HG03442 (cell line): ENCODE data around the gene POTEJ.
"Not testable (repeated sequence)": the region's sequence is repeated elsewhere in the genome, so short reads cannot be mapped to it uniquely, and the experiment has no call there.

Experiments
- ATAC-seq: cut with Tn5 transposase; IDR thresholded peaks from one replicate; pipeline ENCODE4 v1.9.1; 2021; ENCODE audit warnings: mild to moderate bottlenecking, moderate library complexity; ENCODE audit not compliant: unreplicated experiment

The POTEJ gene

DNA sequence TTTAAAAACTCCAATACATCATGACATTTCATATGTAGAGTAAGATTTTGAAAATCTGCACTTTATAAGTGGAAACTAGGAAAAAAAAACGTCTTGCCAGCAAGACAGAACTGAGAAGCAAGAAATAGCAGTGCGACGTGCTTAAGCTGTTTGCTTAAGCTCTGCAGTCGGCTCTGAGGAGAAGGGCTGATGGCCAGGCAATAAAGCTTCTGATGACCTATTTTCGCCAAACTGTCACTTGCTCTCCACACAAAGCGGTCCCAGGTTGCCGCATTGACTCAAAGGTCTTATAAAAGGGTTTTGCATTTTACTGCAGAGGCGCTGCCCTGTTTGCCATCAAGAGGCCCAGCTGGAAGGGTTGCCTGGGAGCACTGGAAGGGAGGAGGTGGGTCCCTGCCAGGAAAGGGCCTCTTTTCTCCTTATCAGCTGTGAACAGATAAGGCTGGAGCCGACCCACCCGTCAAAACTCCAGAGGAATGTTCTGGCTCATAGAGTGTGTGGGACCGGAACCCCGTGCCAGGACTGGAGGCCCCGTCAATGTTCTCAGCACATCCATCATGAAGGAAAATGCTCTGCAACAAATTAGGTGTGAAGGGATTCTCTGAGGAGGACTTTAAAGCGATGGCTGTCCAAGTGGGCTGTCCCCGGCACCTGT lies 9.5 kb upstream of the POTEJ start:
- not testable (repeated sequence) for ATAC-seq

DNA sequence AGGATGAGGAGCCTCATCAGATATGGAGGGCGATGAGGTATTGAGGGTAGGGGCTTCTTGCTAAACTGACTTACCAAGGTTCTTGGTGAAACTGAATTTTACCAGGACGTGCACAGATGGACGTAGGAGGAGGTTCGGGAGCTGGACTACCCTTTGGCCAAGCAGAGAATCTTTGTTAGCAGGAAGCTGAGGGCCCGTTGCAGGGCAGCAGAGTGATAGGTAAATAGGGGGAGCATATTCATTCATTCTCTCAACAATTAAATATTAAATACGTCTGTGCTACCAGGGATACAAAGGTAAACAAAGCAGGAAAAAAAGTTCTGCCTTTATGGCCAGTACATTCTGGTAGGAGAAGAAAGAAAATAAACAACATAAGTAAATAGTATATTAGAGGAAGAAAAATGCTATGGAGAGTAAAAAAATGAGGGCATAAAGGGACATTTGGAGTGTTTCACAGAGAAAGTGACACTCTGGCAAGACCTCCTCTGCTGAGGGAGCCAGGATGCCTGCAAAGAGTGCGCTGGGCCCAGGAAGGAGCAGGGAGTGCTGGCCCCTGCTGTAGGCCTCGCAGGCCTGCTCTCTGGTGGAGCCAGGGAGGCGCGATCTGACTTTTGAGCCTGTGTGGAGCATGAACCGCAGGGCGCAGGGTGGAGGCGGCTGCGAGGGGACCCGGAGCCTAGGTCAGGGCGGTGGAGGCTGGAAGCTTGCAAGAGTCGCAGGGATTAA lies 2.8 kb upstream of the POTEJ start:
- ATAC-seq, result not testable (repeated sequence)

DNA sequence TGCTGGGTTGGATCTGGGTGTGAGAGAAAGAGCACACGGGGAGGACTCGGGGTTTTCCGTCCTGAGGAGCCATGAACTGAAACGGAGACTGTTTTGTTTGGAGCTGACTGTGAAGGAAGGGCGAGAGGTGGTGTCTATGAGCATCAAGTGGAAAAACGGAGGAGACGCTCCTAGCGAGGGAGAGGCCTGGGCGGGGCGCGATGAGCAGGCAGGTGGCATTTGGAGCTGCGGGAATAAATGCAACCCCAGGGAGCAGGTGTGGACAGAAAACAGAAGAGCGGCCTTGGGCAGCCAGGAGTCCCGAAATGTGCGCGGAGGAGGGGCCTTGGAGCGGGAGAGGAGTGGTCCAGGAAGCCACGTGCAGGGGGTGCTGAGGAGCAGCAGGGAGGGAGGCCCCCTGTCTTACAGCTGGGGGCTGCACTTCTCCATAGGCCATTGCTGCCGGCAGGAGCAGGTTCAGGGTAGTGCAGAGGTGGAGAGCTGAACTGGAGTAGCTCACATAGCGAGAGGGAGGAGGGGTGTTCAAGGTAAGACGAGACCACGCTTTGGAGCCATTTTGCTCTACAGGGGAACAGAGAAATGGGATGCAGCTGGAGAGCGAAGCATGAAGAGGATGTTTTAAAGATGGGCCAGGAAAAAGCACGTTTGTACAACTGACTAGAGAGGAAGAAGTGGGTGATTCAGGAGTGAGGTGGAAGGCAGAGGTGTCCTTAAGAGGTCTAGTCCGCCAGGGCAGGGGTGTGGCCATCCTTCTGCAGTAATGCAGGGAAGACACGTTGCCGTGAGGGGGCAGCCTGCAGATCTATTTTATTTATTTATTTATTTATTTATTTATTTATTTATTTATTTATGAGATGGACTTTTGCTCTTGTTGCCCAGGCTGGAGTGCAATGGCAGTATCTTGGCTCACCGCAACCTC lies 2.0 kb upstream of the POTEJ start:
- ATAC-seq, result not testable (repeated sequence)

DNA sequence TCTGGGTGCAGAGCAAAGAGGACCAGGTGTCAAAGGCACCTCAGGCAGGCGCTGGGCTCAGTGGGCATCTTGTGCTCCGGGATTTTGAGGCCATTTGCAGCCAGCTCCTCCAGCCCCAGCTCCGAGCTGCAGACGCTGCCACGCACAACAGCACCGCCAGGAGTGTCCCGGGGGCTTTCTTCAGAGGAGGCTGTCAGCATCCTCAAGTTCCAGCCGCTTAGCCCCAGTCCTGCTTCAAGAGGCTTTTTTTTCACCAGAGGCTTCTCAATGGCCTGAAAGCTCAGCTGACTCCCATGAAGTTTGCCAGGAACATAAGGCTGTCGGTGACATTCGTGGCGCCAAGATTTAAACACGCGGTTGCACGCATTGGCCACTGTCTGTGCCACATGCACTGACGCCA lies 754 bp upstream of the POTEJ start:
- ATAC-seq, result not testable (repeated sequence)

DNA sequence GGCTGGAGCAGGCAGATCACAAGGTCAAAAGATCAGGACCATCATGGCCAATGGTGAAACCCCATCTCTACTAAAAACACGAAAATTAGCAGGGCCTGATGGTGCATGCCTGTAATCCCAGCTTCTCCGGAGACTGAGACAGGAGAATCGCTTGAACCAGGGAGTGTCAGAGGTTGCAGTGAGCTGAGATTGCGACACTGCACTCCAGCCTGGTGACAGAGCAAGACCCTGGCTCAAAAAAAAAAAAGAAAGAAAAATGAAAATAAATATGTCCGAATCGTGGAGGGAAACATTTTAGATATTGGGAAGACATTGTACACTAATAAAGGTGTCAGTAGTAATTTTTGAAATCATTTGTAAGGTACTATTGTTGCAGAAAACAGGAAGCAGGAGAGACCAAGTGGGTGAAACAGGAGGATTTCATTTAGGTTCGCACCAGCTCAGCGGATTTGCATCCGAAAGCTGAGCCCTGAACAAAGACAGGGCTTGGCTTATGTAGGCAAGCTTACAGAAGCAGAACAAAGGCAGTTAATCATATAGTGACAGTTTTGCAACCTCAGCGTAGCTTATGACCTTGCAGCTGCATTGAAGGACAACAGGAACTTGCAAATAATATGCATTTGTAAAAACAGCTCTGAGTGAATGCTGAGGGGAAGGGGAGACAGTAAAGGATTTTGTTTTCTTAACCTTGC lies 17.7 kb downstream of the POTEJ start:
- ATAC-seq, result not testable (repeated sequence)

DNA sequence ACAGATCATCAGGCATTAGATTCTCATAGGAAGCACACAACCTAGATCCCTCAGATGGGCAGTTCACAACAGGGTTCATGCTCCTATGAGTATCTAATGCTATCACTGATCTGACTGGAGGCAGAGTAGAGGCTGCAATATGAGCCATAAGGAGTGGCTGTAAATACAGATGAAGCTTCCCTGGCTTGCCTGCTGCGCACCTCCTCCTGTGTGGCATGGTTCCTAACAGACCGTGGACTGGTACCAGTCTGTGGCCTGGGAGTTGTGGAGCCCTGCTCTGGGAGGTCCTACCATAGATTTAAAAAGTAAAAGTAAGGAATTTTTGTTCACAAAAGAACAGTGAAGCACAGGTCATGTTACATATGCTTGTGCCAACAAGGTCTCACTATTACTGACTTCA lies 27.7 kb downstream of the POTEJ start:
- ATAC-seq, result not testable (repeated sequence)

DNA sequence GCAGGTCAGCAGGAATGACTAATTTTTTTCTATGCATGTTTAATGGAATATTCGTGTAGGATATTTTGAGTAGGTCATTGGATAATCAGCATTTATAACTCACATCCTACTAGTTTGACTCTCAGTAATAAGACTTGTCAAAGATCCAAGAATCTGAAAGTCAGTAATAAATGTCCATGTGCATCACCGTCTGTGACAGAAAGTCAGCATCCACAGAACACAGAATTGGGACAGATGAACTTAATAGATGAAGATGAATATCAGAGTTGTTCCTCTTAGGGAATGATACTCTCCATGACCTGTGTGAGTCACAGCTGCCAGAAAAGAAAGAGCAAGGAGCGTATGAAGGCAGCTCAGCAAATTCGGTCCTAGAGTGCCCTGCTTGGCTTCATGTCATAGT lies 30.4 kb downstream of the POTEJ start:
- not testable (repeated sequence) for ATAC-seq

DNA sequence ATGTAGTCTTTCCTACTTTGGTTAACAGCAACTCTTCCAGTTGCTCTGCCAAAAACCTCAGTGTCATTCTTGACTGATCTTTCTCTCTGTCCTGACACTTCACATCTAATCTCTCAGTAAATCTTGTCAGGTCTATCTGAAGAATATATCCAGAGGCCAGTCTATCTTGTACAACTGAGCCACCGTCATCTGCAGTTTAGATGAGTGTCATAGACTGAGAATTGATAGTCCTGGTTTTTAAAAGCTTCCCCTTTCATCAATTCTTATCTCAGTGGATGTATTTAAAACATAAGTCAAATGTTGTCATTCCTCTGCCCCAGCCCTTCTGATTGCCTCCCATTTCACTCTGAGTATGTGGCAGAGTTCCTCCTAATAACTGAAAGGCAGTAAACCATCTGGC lies 38.0 kb downstream of the POTEJ start:
- not testable (repeated sequence) for ATAC-seq

DNA sequence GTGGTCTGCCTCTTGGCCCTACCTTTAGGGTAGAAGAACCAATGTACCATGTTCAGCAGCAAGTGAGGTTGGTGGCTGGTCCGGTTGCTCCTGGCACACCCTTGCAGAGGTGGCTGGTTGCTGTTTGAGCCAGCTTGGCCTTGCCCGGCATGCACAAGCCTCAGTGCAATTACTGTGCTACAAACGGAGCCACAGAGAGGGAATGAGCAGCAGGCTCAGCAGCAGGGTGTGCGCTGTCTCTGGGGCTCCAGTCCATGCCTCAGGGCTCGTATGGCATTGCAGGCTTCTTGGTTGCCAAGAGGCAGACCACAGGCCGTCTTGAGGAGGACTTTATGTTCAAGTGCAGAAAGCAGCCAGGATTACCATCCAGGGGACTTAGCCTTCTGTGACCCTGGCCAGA lies 53.3 kb downstream of the POTEJ start:
- not testable (repeated sequence) for ATAC-seq

DNA sequence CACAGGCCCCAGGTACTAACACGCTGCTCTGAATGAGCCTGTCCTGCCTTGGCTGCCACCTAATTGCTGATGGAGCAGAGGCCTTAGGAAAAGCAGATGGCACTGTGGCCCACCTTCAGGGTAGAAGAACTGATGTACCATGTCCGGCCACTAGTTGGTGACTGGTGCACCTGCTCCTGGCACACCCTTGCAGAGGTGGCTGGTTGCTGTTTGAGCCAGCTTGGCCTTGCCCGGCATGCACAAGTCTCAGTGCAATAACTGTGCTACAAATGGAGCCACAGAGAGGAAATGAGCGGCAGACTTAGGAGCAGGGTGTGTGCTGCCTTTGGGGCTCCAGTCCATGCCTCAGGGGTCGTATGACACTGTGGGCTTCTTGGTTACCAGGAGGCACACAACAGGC lies 54.4 kb downstream of the POTEJ start:
- not testable (repeated sequence) for ATAC-seq

DNA sequence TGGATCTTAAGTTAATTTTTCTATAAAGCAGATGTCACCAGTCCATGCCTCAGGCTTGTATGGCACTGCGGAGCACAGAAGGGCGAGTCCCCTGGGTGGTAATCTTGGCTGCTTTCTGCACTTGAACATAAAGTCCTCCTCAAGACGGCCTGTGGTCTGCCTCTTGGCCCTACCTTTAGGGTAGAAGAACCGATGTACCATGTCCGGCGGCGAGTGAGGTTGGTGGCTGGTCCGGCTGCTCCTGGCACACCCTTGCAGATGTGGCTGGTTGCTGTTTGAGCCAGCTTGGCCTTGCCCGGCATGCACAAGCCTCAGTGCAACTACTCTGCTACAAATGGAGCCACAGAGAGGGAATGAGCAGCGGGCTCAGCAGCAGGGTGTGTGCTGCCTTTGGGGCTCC lies 56.3 kb downstream of the POTEJ start:
- ATAC-seq, result not testable (repeated sequence)

DNA sequence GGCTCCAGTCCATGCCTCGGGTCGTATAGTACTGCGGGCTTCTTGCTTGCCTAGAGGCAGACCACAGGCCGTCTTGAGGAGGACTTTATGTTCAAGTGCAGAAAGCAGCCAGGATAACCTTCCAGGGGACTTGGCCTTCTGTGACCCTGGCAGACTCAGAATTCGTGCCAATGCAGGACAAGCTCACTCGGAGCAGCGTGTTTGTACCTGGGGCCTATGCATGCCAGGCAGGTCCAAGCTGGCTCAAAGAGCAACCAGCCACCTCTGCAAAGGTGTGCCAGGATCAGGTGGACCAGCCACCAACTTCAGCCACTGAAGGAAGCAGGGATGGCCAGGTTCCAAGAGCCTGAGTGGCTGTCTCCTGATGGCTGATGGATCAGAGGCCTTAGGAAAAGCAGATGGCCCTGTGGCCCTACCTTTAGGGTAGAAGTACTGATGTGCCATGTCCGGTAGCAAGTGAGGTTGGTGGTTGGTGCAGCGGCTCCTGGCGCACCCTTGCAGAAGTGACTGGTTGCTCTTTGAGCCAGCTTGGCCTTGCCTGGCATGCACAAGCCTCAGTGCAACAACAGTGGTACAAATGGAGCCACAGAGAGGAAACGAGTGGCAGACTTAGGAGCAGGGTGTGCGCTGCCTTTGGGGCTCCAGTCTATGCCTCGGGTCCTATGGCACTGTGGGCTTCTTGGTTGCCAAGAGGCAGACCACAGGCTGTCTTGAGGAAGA lies 58.9 kb downstream of the POTEJ start:
- not testable (repeated sequence) for ATAC-seq

DNA sequence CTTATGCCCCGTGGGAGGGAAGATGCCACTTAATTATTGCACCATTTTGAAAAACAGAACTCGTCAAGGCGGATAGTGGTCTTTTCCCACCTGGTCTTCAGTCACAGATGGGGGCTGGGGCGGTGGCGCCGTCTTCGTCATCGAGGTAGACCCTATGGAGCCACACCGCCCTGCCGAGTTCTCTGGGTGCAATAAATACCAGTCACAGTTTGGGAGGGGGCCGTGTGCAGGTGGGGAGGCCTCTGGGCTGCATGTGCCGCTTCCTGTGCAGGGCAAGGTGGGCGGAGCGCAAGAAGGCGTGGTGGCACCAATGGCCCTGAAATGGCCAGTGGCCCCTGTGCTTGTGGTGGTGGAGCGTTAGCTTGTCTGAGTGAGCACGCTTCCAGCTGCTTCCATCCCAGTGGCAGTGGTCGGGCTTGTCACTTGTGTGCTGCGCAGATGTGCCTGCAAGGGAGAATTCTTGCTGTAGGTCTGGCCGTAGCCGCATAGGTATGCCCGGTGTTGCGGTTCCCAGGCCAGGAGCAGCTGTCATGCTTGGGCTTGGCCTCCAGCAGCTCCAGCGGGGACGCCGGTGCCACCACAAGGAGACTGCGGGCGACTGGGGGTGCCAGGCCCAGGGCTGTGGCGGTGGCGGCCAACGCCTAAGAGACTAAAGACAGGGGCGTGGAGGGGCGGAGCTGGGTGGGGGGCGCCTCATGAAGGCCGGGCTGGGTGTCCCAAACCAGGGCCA lies 81.0 kb downstream of the POTEJ start:
- ATAC-seq, result not testable (repeated sequence)

DNA sequence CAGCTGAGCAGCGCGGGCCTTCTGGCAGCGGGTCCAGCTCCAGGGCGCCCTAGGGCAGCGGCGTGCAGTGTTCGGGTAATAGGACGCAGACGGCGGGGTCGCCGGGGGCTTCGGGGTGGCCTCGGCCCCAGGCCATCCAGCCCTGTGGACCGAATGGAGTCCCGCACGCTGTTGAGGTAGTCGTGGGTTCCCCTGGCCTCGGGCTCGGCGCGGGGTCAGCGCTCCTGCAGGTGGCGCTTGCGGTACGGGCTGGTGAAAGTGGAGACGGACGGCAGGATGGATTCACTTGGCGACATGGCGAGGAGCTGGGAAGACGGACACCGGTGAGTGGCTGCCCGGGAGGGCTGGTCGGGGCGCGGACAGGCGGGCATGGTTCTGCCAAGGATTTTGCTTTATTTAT lies 82.2 kb downstream of the POTEJ start:
- not testable (repeated sequence) for ATAC-seq

DNA sequence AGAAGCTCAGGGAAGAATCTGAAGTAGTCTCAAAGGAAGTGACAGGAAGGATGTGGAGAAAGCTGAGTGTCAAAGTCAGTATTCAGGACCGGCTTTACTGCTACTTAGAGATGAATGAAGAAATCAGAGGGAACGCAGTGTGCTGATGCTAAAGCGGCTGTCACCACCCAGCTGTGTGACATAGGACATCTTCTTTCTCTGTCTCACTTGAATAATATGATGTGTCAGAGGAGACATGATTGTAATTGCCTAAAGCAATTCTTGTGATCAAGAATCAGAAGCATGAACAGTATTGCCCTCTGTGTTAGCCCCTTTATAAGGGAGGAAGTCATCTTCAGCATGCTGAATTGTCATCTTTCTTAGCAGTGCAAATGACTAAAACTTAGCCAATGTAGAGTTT lies 92.0 kb downstream of the POTEJ start:
- ATAC-seq, result not testable (repeated sequence)
